Measurements from ENCODE around the gene RNF126. TPM values are rescaled to one million over a fixed set of nuclear protein-coding genes. Genes with fewer than 3 reads are reported as not detected.
A peak's percentile ranks its signal among the peaks of the same experiment; 100 is the strongest.
"Not testable (repeated sequence)": the region's sequence is repeated elsewhere in the genome, so short reads cannot be mapped to it uniquely, and the experiment has no call there.

The RNF126 gene
- total RNA-seq, 2 donors from 2014 or later = 47.8 to 61.9 TPM

DNA sequence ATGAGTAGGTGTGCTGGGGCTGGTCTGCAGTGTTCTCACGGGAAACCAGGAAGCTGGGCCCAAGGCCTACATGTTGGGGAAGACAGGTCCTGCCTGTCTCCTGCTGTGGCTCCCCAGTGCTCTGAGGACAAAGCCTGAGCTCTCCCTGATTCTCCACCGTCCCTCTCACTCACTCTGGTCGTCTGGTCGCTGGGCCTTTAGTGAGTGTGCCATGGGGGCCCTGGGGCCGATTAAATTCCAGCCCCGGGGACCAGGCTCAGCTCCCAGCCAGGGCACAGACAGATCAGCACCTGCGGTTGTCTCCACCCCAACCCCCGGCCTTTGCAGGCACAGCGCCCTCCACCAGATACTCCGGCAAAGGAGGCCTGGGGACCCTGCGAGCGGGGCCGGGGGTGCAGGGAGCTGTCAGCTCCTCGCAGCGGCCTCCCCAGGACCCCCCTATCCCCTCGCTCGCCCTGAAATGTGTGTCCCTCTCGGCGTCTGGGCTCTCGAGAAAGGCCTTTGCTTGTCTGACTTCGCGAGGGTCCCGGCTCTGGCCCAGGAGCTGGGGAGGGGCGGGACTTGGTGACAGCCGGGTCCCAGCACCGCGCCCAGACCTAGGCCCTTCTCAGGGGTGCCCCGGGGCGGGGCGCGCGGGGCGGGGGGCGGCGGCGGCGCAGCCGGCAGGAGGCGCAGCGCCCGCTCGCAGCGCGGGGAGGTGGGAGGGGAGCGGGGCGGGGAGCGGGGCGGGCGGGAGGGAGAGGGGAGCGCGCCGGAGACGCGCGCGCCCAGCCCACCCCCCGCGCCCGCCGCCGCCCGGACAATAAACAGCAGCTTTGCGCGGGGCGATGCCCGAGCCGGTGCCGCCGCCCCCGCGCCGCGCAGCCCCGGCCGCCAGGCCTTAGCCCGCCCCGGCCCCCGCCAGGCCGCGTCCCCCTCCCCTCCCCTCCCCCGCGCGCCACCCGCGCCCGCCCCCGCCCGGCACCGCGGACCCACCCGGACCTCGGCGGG, 45.4 kb upstream of the RNF126 start, which contains the start of gene PALM:
Gene PALM, plus strand, starts transcription at position 782 of the 990 bp plus-strand sequence. CDS start 212 bp downstream, outside the sequence.
- ATAC-seq (ENCODE audit: insufficient number of reproducible peaks, low FRiP score, low read depth) (no peak), DNase-seq (ENCODE audit: low spot score) (no peak)
- no peaks in the 10 kb centered on the region for H3K27me3 ChIP-seq (replicated peaks; ENCODE audit: insufficient read depth)
- no peak for TF ChIP-seq CTCF (IDR thresholded peaks at IDR 0.05)
- H3K4me3 ChIP-seq = peak within 1 kb of the TSS; percentile 56
- no peaks in the 10 kb centered on the region for H3K9me3 ChIP-seq
- peak within 1 kb of the TSS in 1 of 2 donors; percentile 8 for H3K27ac ChIP-seq
- H3K36me3 ChIP-seq = no peaks in the 10 kb centered on the region
- peaks cover 0 to 14% of the 10 kb centered on the region in 2 donors for H3K4me1 ChIP-seq (ENCODE audit: control insufficient read depth in 1 of 2, low read depth in 2 of 2)

- no peak for TF ChIP-seq CTCF (IDR thresholded peaks at IDR 0.05)
- Histone ChIP-seq H3K4me1 (ENCODE audit: control insufficient read depth in 1 of 2, low read depth in 2 of 2) (peaks cover 0 to 6% of the 10 kb centered on the region in 2 donors), H3K36me3 (no peaks in the 10 kb centered on the region), H3K4me3 (no peak overlapping the region), H3K27ac (no peak overlapping the region), H3K27me3 (replicated peaks; ENCODE audit: insufficient read depth) (no peaks in the 10 kb centered on the region), H3K9me3 (no peaks in the 10 kb centered on the region)
- no peak for DNase-seq (ENCODE audit: low spot score)
- no peak for ATAC-seq (ENCODE audit: insufficient number of reproducible peaks, low FRiP score, low read depth)
Observed at GRCh38 chr19:704447-704741, 41.4 kb upstream of the RNF126 start.

- DNase-seq (ENCODE audit: low spot score) (peak; percentile 29), ATAC-seq (ENCODE audit: insufficient number of reproducible peaks, low FRiP score, low read depth) (no peak)
- no peak for TF ChIP-seq CTCF (IDR thresholded peaks at IDR 0.05)
- H3K36me3 ChIP-seq = no peaks in the 10 kb centered on the region
- no peaks in the 10 kb centered on the region for H3K9me3 ChIP-seq
- no peaks in the 10 kb centered on the region for H3K27me3 ChIP-seq (replicated peaks; ENCODE audit: insufficient read depth)
- H3K27ac ChIP-seq = no peak overlapping the region
- peaks cover 0 to 3% of the 10 kb centered on the region in 2 donors for H3K4me1 ChIP-seq (ENCODE audit: control insufficient read depth in 1 of 2, low read depth in 2 of 2)
- peak overlapping the region; percentile 13 for H3K4me3 ChIP-seq
Observed at GRCh38 chr19:703651-704446, 40.8 kb upstream of the RNF126 start.

DNA sequence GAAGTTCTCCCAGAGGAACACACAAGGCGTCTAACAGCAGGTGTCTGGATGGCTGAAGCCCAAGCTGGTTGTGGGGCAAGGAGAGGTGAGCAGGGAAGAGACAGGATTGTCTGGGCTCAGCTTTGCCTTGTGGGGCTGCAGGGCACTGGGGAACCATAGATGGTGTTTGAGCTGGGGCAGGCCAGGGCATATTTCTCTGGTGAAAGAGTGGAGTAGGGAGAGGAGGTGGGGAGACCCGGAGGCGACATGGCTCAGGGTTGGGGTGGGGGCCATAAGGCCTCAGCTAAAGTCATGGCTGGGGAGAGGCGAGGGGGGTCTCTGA, 40.3 kb upstream of the RNF126 start:
- Histone ChIP-seq H3K4me1 (ENCODE audit: control insufficient read depth in 1 of 2, low read depth in 2 of 2) (peaks cover 0 to under 1% of the 10 kb centered on the region in 2 donors), H3K27me3 (replicated peaks; ENCODE audit: insufficient read depth) (no peaks in the 10 kb centered on the region), H3K4me3 (peak overlapping the region; percentile 13), H3K36me3 (no peaks in the 10 kb centered on the region), H3K9me3 (no peaks in the 10 kb centered on the region), H3K27ac (no peak overlapping the region)
- ATAC-seq (ENCODE audit: insufficient number of reproducible peaks, low FRiP score, low read depth) (no peak), DNase-seq (ENCODE audit: low spot score) (no peak)
- TF ChIP-seq CTCF (IDR thresholded peaks at IDR 0.05) = no peak

DNA sequence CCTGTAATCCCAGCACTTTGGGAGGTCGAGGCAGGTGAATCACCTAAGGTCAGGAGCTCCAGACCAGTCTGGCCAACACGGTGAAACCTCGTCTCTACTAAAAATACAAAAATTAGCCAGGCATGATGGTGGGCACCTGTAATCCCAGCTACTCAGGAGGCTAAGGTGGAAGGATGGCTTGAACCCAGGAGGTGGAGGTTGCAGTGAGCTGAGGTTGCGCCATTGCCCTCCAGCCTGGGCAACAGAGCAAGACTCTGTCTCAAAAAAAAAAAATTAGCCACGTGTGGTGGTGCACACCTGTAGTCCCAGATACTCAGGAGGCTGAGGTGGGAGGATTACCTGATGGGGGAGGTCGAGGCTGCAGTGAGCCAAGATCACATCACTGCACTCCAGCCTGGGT, 39.8 kb upstream of the RNF126 start:
- H3K4me3 ChIP-seq; DNase-seq (ENCODE audit: low spot score); ATAC-seq (ENCODE audit: insufficient number of reproducible peaks, low FRiP score, low read depth); H3K9me3 ChIP-seq; H3K36me3 ChIP-seq; H3K27ac ChIP-seq; H3K27me3 ChIP-seq (replicated peaks; ENCODE audit: insufficient read depth); H3K4me1 ChIP-seq (ENCODE audit: control insufficient read depth in 1 of 2, low read depth in 2 of 2): not testable (repeated sequence)

- ATAC-seq (ENCODE audit: insufficient number of reproducible peaks, low FRiP score, low read depth); H3K4me3 ChIP-seq; H3K36me3 ChIP-seq; H3K9me3 ChIP-seq; H3K27me3 ChIP-seq (replicated peaks; ENCODE audit: insufficient read depth); DNase-seq (ENCODE audit: low spot score); H3K4me1 ChIP-seq (ENCODE audit: control insufficient read depth in 1 of 2, low read depth in 2 of 2); H3K27ac ChIP-seq: not testable (repeated sequence)
Observed at GRCh38 chr19:699885-700284, 36.9 kb upstream of the RNF126 start.

DNA sequence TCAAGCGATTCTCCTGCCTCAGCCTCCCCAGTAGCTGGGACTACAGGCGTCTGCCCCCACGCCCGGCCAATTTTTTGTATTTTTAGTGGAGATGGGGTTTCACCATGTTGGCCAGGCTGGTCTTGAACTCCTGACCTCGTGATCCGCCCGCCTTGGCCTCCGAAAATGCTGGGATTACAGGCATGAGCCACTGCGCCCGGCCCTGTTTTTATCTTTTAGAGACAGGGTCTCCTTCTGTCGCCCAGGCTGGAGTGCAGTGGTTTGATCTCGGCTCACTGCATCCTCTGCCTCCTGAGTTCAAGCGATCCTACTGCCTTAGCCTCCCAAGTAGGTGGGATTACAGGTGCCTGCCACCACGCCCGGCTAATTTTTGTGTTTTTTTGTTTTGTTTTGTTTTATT, 35.5 kb upstream of the RNF126 start:
- not testable (repeated sequence) for ATAC-seq (ENCODE audit: insufficient number of reproducible peaks, low FRiP score, low read depth); H3K4me3 ChIP-seq; H3K27me3 ChIP-seq (replicated peaks; ENCODE audit: insufficient read depth); H3K36me3 ChIP-seq; H3K27ac ChIP-seq; H3K4me1 ChIP-seq (ENCODE audit: control insufficient read depth in 1 of 2, low read depth in 2 of 2); H3K9me3 ChIP-seq; DNase-seq (ENCODE audit: low spot score)
